NB4 (cell line): ENCODE measurements around the gene MYO1D.

Experiments used
- CTCF ChIP-seq: IDR thresholded peaks from one replicate; pipeline ENCODE4 v1.5.1; 2012; ENCODE audit warnings: low read depth, low read length
- POLR2A ChIP-seq: IDR thresholded peaks from 2 replicates; pipeline ENCODE4 v1.6.1; 2011; ENCODE audit warnings: mild to moderate bottlenecking; ENCODE audit not compliant: insufficient read length; ENCODE audit errors: extremely low read depth

DNA sequence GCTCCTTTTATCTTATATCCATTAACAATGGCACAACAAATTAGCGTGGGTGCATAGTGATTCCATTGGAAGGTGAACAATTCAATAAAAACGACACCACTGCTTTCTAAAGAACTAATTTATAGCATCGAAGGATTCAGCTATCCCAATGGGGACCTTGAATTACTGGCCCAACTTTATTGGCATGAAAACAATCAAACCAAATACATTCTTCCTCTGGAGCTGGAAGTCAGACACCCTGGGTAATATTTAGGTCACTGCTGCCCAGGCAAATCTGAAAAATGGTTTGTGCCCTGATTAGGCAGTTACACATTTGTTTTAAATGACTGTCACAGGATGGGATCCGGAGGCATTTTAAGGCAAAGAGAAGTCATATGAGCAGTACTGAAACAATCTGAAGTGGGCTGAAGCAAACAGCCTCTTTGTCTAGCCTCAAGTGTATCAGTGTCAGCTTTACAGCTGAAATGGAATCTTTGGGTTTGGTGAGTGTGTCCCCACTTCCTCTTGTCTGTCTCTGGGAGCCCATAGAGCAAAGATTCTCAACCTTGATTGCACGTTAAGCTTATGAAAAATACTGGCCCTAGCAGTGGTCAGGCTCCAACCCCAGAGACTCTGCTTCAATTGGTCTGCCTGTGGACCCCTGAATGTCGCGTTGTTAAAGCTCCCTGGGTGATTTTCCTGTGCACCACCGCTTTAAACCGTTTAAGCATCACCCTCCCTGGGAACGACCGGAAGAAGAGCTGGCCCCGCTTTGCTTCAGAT is 359.8 kb downstream of the MYO1D start:
- TF ChIP-seq CTCF (no peak), POLR2A (no peak)
